Vagina (tissue), 2 donors: ENCODE measurements around the gene TCF23.

ENCODE experiments used
- CTCF ChIP-seq, 3 experiments: fragments of 450-650 bp in 2 of 3; fragments of 200-600 bp in 1 of 3; sonication (generic) in 1 of 3; IDR thresholded peaks; one replicate each; pipeline ENCODE4 v1.5.1; 2017 to 2019; ENCODE audit warnings: antibody characterized with exemption in 3 of 3, mild to moderate bottlenecking in 2 of 3, moderate library complexity in 2 of 3
- POLR2A ChIP-seq, 2 donors: fragments of 450-650 bp; IDR thresholded peaks; one replicate each; pipeline ENCODE4 v1.6.1; 2017; ENCODE audit warnings: antibody characterized with exemption in 2 of 2, mild to moderate bottlenecking in 2 of 2, moderate library complexity in 2 of 2
- POLR2AphosphoS5 ChIP-seq, 2 donors: sonication (generic); formaldehyde crosslinking; IDR thresholded peaks; one replicate each; pipeline ENCODE4 v1.9.0; 2017; ENCODE audit warnings: antibody characterized with exemption in 2 of 2, mild to moderate bottlenecking in 2 of 2, low read depth in 1 of 2; ENCODE audit not compliant: insufficient read depth in 1 of 2

- TF ChIP-seq CTCF (IDR thresholded peaks at IDR 0.05) (no peak), POLR2A (IDR thresholded peaks at IDR 0.05) (no peak), POLR2AphosphoS5 (IDR thresholded peaks at IDR 0.05; ENCODE audit: insufficient read depth in 1 of 2, low read depth in 1 of 2) (no peak)
These were observed 3.4 kb downstream of the TCF23 start for GRCh38 chr2:27152102-27152795.
